GM12801 (cell line): ENCODE measurements around the gene UTP4.

Experiments used
- CTCF ChIP-seq: IDR thresholded peaks from one replicate; pipeline ENCODE4 v1.5.1; 2011; ENCODE audit warnings: control low read depth; ENCODE audit not compliant: insufficient read length; ENCODE audit errors: extremely low read depth

UTP4 gene

GRCh38 chr16:69115837-69116236 lies 16.6 kb upstream of the UTP4 start:
- TF ChIP-seq CTCF, result no peak

- TF ChIP-seq CTCF, result no peak
Measured at GRCh38 chr16:69116256-69116875, 16.1 kb upstream of the UTP4 start.

GRCh38 chr16:69116906-69117305 lies 15.5 kb upstream of the UTP4 start:
- no peak for TF ChIP-seq CTCF

- TF ChIP-seq CTCF, result no peak
Measured at GRCh38 chr16:69118468-69118867, 14.0 kb upstream of the UTP4 start.

- TF ChIP-seq CTCF, result no peak
Measured at GRCh38 chr16:69118994-69119393, 13.5 kb upstream of the UTP4 start.

DNA sequence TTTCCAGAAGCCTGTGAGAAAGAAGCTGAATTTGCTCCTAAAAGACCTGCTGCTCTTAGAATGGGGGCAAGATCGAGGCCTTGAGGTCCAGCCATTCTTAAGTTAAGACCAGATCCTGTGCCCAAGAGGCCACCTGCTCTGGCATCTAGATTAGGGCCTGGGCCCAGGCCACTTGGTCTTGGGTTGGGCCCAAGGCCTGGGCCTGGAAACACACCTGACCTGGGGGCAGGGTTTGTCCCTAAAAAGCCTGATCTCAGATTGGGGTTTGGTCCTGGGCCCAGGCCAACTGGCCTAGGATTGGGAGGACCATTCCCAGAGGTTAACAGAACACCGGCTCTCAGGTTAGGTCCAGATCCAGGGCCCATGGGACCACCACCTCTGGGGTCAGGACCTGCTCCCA lies 12.9 kb upstream of the UTP4 start:
- TF ChIP-seq CTCF, result no peak

- TF ChIP-seq CTCF, result no peak
Measured at GRCh38 chr16:69120096-69120664, 12.3 kb upstream of the UTP4 start.
